NB4 (cell line): Measurements from ENCODE around the gene ARHGAP29.

Source experiments
- CTCF ChIP-seq: IDR thresholded peaks from one replicate; pipeline ENCODE4 v1.5.1; 2012; ENCODE audit warnings: low read depth, low read length
- MYC ChIP-seq: IDR thresholded peaks from 2 replicates; pipeline ENCODE4 v1.6.1; 2011; ENCODE audit warnings: low read depth, low read length
- POLR2A ChIP-seq: IDR thresholded peaks from 2 replicates; pipeline ENCODE4 v1.6.1; 2011; ENCODE audit warnings: mild to moderate bottlenecking; ENCODE audit not compliant: insufficient read length; ENCODE audit errors: extremely low read depth

GRCh38 chr1:94218332-94218731, 19.1 kb downstream of the ARHGAP29 start:
- TF ChIP-seq CTCF (no peak), MYC (no peak), POLR2A (no peak)
